Trophoblast cell (in vitro differentiated cells and primary cell): ENCODE data around the gene XKR7.

Experiments
- DNase-seq, 2 donors: peaks; one replicate each; pipeline ENCODE4 v3.0.0-alpha.2; 2016
- H2AFZ ChIP-seq: 2 replicates; pipeline ENCODE4 v1.6.1; 2013; ENCODE audit warnings: low read length, moderate library complexity, mild to moderate bottlenecking; ENCODE audit not compliant: insufficient read depth, poor library complexity
- H2AK5ac ChIP-seq: 2 replicates; pipeline ENCODE4 v1.6.1; 2013; ENCODE audit warnings: mild to moderate bottlenecking, low read length
- H2BK120ac ChIP-seq: 2 replicates; pipeline ENCODE4 v1.6.1; 2013; ENCODE audit warnings: low read length, mild to moderate bottlenecking, moderate library complexity; ENCODE audit not compliant: insufficient read depth, poor library complexity
- H2BK12ac ChIP-seq: 2 replicates; pipeline ENCODE4 v1.6.1; 2013; ENCODE audit warnings: mild to moderate bottlenecking, low read length, moderate library complexity
- H2BK5ac ChIP-seq: 2 replicates; pipeline ENCODE4 v1.6.1; 2013; ENCODE audit warnings: low read length, low read depth, moderate library complexity, mild to moderate bottlenecking; ENCODE audit not compliant: poor library complexity
- H3K14ac ChIP-seq: 2 replicates; pipeline ENCODE4 v1.6.1; 2013; ENCODE audit warnings: mild to moderate bottlenecking, low read length
- H3K18ac ChIP-seq: 2 replicates; pipeline ENCODE4 v1.6.1; 2013; ENCODE audit warnings: mild to moderate bottlenecking, low read length
- H3K23ac ChIP-seq: 2 replicates; pipeline ENCODE4 v1.6.1; 2013; ENCODE audit warnings: low read length
- H3K27ac ChIP-seq: 2 replicates; pipeline ENCODE4 v1.5.1; 2013; ENCODE audit warnings: low read depth, mild to moderate bottlenecking, inconsistent platforms, low read length, moderate library complexity
- H3K27me3 ChIP-seq: 2 replicates; pipeline ENCODE4 v1.6.1; 2013; ENCODE audit warnings: inconsistent platforms, mild to moderate bottlenecking, low read length, moderate library complexity; ENCODE audit not compliant: insufficient read depth
- H3K36me3 ChIP-seq, 2 experiments: 1 replicate in 1 of 2; 2 replicates in 1 of 2; pipeline ENCODE4 v1.6.1; 2013; ENCODE audit warnings: low read length in 2 of 2, mild to moderate bottlenecking in 2 of 2, moderate library complexity in 1 of 2; ENCODE audit not compliant: insufficient read depth in 2 of 2, control insufficient read depth in 1 of 2
- H3K4ac ChIP-seq: 2 replicates; pipeline ENCODE4 v1.6.1; 2013; ENCODE audit warnings: low read depth, mild to moderate bottlenecking, low read length, moderate library complexity
- H3K4me1 ChIP-seq, 2 experiments: 1 replicate in 1 of 2; 2 replicates in 1 of 2; pipeline ENCODE4 v1.6.1; 2013; ENCODE audit warnings: low read length in 2 of 2, mild to moderate bottlenecking in 2 of 2, moderate library complexity in 1 of 2; ENCODE audit not compliant: insufficient read depth in 2 of 2, control insufficient read depth in 1 of 2
- H3K4me2 ChIP-seq: 2 replicates; pipeline ENCODE4 v1.6.1; 2013; ENCODE audit warnings: inconsistent platforms, mild to moderate bottlenecking, low read length, moderate library complexity
- H3K4me3 ChIP-seq: 2 replicates; pipeline ENCODE4 v1.5.1; 2013; ENCODE audit warnings: mild to moderate bottlenecking, low read depth, low read length, inconsistent platforms
- H3K79me1 ChIP-seq: one replicate; pipeline ENCODE4 v1.6.1; 2013; ENCODE audit warnings: low read length
- H3K79me2 ChIP-seq: 2 replicates; pipeline ENCODE4 v1.6.1; 2013; ENCODE audit warnings: low read length, mild to moderate bottlenecking; ENCODE audit not compliant: control insufficient read depth, insufficient read depth, poor library complexity
- H3K9ac ChIP-seq: 2 replicates; pipeline ENCODE4 v1.6.1; 2013; ENCODE audit warnings: mild to moderate bottlenecking, low read length
- H3K9me3 ChIP-seq: 2 replicates; pipeline ENCODE4 v1.6.1; 2013; ENCODE audit warnings: low read depth, mild to moderate bottlenecking, control low read depth, inconsistent platforms, low read length; ENCODE audit not compliant: insufficient read depth
- H4K12ac ChIP-seq: 2 replicates; pipeline ENCODE4 v1.6.1; 2013; ENCODE audit warnings: low read depth, mild to moderate bottlenecking, low read length, moderate library complexity
- H4K8ac ChIP-seq: 2 replicates; pipeline ENCODE4 v1.6.1; 2013; ENCODE audit warnings: low read depth, mild to moderate bottlenecking, low read length, moderate library complexity
- H4K91ac ChIP-seq: one replicate; pipeline ENCODE4 v1.6.1; 2013; ENCODE audit warnings: low read depth, mild to moderate bottlenecking, low read length, moderate library complexity
- WGBS: extraction: QIAGEN DNeasy Blood & Tissue Kit; methylation state at CpG from one replicate; pipeline ENCODE4 v1.1.7; 2013; ENCODE audit warnings: missing lambda C conversion rate; ENCODE audit not compliant: insufficient read length, insufficient coverage; ENCODE audit errors: extremely low coverage; 5-methylcytosine and 5-hydroxymethylcytosine counted together

XKR7 gene

GRCh38 chr20:31949877-31950646 is 17.9 kb upstream of the XKR7 start:
- H3K4me2 ChIP-seq, result no peak overlapping the region
- H3K4me3 ChIP-seq, result no peak overlapping the region
- H4K91ac ChIP-seq, result no peak overlapping the region
- peaks cover 4% of the 10 kb centered on the region for H3K79me1 ChIP-seq
- no CpG with 5 or more reads among the region's 9 CpGs for WGBS
- no peak overlapping the region for H2BK12ac ChIP-seq
- no peak overlapping the region for H2AK5ac ChIP-seq
- H3K9me3 ChIP-seq, result peaks cover 9% of the 10 kb centered on the region
- no peak overlapping the region for H4K12ac ChIP-seq
- H3K27me3 ChIP-seq, result no peaks in the 10 kb centered on the region
- no peak overlapping the region for H2BK5ac ChIP-seq
- no peak overlapping the region for H3K4ac ChIP-seq
- no peak overlapping the region for H3K18ac ChIP-seq
- H2AFZ ChIP-seq, result no peak overlapping the region
- H3K4me1 ChIP-seq, result peaks cover 0 to 9% of the 10 kb centered on the region in 2 experiments
- no peak overlapping the region for H3K9ac ChIP-seq
- no peak overlapping the region for H3K27ac ChIP-seq
- no peak overlapping the region for H3K14ac ChIP-seq
- H3K79me2 ChIP-seq, result peaks cover 8% of the 10 kb centered on the region
- no peak overlapping the region for H2BK120ac ChIP-seq
- DNase-seq, result no peak
- no peak overlapping the region for H4K8ac ChIP-seq
- H3K36me3 ChIP-seq, result peaks cover 26 to 38% of the 10 kb centered on the region in 2 experiments
- no peak overlapping the region for H3K23ac ChIP-seq

GRCh38 chr20:31951203-31951529 is 16.8 kb upstream of the XKR7 start:
- Histone ChIP-seq H3K9ac (peak overlapping the region; percentile 96), H2AFZ (peak overlapping the region; percentile 93), H2BK120ac (no peak overlapping the region), H4K8ac (peak overlapping the region; percentile 95), H4K12ac (peak overlapping the region; percentile 76), H3K4ac (peak overlapping the region; percentile 87), H3K36me3 (peaks cover 15 to 27% of the 10 kb centered on the region in 2 experiments), H3K9me3 (peaks cover 7% of the 10 kb centered on the region), H3K4me3 (peak overlapping the region; percentile 90), H2AK5ac (no peak overlapping the region), H2BK5ac (no peak overlapping the region), H3K23ac (no peak overlapping the region), H3K4me1 (peaks cover 0 to 9% of the 10 kb centered on the region in 2 experiments), H4K91ac (peak overlapping the region; percentile 60), H3K79me2 (peaks cover 8% of the 10 kb centered on the region), H3K14ac (peak overlapping the region; percentile 72), H3K27me3 (no peaks in the 10 kb centered on the region), H3K18ac (no peak overlapping the region), H3K79me1 (peaks cover 4% of the 10 kb centered on the region), H3K4me2 (peak overlapping the region; percentile 64), H2BK12ac (no peak overlapping the region), H3K27ac (no peak overlapping the region)
- DNase-seq, result no peak
- WGBS, result no CpG with 5 or more reads among the region's 6 CpGs

- H3K79me1 ChIP-seq, result peaks cover 4% of the 10 kb centered on the region
- peak within 1 kb of the TSS; percentile 28 for H2BK120ac ChIP-seq
- peak within 1 kb of the TSS; percentile 96 for H3K9ac ChIP-seq
- no peak within 1 kb of the TSS for H3K27ac ChIP-seq
- H3K36me3 ChIP-seq, result peaks cover 9 to 21% of the 10 kb centered on the region in 2 experiments
- peak within 1 kb of the TSS; percentile 69 for H3K18ac ChIP-seq
- peak within 1 kb of the TSS; percentile 60 for H4K91ac ChIP-seq
- H3K4ac ChIP-seq, result peak within 1 kb of the TSS; percentile 87
- no CpG with 5 or more reads among the region's 63 CpGs for WGBS
- peak within 1 kb of the TSS; percentile 93 for H2AFZ ChIP-seq
- peaks cover 7% of the 10 kb centered on the region for H3K9me3 ChIP-seq
- H2BK12ac ChIP-seq, result no peak within 1 kb of the TSS
- H3K23ac ChIP-seq, result no peak within 1 kb of the TSS
- peak within 1 kb of the TSS; percentile 90 for H3K4me3 ChIP-seq
- H3K4me1 ChIP-seq, result peaks cover 0 to 9% of the 10 kb centered on the region in 2 experiments
- peak within 1 kb of the TSS; percentile 76 for H4K12ac ChIP-seq
- H2AK5ac ChIP-seq, result no peak within 1 kb of the TSS
- H3K27me3 ChIP-seq, result no peaks in the 10 kb centered on the region
- H3K14ac ChIP-seq, result peak within 1 kb of the TSS; percentile 72
- H3K79me2 ChIP-seq, result peaks cover 8% of the 10 kb centered on the region
- H4K8ac ChIP-seq, result peak within 1 kb of the TSS; percentile 95
- peak within 1 kb of the TSS; percentile 64 for H3K4me2 ChIP-seq
- peak; percentile 97 to 100 for DNase-seq
- peak within 1 kb of the TSS; percentile 35 for H2BK5ac ChIP-seq
These were observed 16.2 kb upstream of the XKR7 start, which contains the start of gene PDRG1 for GRCh38 chr20:31951530-31952453. TSS of gene PDRG1 (minus strand) at chr20:31952046. CDS start at chr20:31951961, 85 bp downstream.

- no peak overlapping the region for H3K27ac ChIP-seq
- H3K23ac ChIP-seq, result no peak overlapping the region
- no peak overlapping the region for H4K8ac ChIP-seq
- H3K4ac ChIP-seq, result no peak overlapping the region
- no peak overlapping the region for H2BK12ac ChIP-seq
- no peak overlapping the region for H2BK5ac ChIP-seq
- H3K4me2 ChIP-seq, result no peak overlapping the region
- H3K4me1 ChIP-seq, result peaks cover 0 to 9% of the 10 kb centered on the region in 2 experiments
- H2BK120ac ChIP-seq, result no peak overlapping the region
- no peaks in the 10 kb centered on the region for H3K27me3 ChIP-seq
- H3K18ac ChIP-seq, result no peak overlapping the region
- peaks cover 3% of the 10 kb centered on the region for H3K9me3 ChIP-seq
- H2AK5ac ChIP-seq, result no peak overlapping the region
- DNase-seq, result no peak
- H4K91ac ChIP-seq, result no peak overlapping the region
- H3K36me3 ChIP-seq, result peaks cover under 1 to 3% of the 10 kb centered on the region in 2 experiments
- no peak overlapping the region for H2AFZ ChIP-seq
- H3K9ac ChIP-seq, result no peak overlapping the region
- H3K79me2 ChIP-seq, result peaks cover 8% of the 10 kb centered on the region
- no peak overlapping the region for H4K12ac ChIP-seq
- peaks cover 4% of the 10 kb centered on the region for H3K79me1 ChIP-seq
- no CpG with 5 or more reads among the region's 6 CpGs for WGBS
- H3K14ac ChIP-seq, result no peak overlapping the region
- no peak overlapping the region for H3K4me3 ChIP-seq
These were observed 14.3 kb upstream of the XKR7 start for GRCh38 chr20:31953556-31954148.
